HG02981 (cell line): ENCODE data around the gene CLRN2.
"Not testable (repeated sequence)": the region's sequence is repeated elsewhere in the genome, so short reads cannot be mapped to it uniquely, and the experiment has no call there.

Experiments used
- ATAC-seq: cut with Tn5 transposase; IDR thresholded peaks from one replicate; pipeline ENCODE4 v1.9.1; 2021; ENCODE audit warnings: mild to moderate bottlenecking, moderate library complexity; ENCODE audit not compliant: unreplicated experiment

Gene CLRN2

DNA sequence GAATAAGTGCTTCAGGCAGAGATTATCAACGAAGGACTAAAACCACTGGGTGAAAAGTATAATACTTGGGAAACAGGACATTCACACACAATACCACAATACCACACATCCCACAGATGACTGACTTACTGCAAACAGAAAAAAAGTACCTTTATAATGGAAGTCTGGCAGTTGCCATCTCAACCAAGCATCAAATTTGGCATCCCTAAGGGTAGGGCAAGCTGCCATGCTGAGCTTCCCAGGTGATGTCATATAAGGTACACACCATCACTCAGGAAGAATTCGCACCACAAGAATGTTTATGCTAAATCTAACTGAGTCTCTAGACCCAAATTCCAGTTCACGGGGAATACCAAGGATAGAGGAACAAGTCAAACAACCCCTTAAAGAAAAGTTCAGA is 12.2 kb upstream of the CLRN2 start:
- ATAC-seq = no peak

DNA sequence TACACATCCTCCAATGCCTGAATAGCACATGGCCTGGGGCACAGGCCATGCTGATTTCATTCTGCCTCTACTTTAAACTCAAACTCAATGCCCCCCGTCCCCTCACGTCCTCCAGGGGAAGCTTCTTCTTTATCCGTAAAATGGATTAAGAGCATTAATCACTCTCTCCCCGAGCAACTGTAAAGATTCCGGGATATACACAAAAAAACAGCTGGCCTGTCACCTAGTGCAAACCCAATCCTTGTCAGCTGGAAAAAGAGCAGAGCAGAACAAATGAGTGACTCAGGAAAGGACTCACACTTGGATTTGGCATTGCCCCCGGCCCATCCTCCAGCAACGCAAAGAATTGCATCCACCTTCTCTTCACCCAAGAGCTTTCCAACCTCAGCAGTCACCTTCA is 10.9 kb upstream of the CLRN2 start:
- ATAC-seq = no peak

DNA sequence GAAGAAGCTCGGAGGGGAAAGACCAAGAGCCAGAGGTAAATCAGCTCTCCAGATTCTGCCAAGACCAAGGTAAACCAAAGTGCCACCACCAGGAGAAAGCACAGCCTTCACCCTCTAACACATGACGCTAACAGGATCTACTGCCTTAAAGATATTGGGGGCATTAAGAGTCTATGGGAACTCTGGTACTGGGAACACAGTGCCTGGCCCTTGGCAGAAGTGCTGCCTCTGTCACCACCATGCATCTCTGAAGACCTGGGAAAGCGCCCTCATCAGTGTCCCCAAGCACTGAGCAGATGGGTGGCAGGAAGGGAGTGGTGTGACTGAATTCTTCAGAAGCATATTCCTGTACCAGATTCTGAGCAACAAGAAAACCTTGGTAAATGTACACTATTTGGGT is 4.4 kb upstream of the CLRN2 start:
- no peak for ATAC-seq

DNA sequence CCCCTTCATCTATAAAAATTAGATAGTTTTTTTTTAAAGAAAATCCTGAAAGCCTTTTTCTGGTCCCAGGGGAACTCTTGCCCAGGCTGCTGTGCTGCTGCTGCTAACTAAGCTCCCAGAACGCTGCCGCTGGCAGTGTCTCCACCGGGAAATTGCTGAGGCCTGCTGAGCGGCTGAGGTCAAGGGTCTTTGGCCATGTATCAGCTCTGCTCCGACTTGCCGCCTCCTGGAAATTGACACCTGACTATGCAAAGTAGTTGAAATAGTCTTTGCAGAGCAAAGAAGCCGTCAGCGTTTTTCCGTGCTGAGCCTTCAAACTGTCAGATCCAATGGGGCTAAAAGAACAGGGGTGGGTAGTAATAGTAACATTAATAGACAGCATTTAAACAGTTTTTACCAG is 3.9 kb upstream of the CLRN2 start:
- no peak for ATAC-seq

DNA sequence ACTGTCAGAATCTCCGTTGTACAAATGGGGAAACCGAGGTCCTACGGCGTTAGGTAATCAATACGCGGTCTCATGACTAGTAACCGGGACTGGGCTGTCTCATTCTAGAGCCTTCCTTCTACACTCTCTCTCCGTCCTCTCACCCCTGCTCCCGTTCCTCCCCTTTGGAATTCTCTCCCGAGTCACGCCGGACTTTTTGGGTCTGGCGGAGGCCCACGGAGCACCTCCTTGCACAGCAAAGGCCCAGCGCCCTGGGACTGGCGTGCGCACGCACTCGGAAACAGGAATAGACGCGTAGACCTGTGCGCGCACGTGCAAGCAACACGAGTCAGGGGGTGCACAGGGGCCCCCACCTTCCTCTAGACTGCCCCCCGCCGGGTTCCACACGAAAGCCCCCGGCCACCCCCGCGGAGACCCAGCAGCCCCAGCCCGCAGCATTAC is 3.4 kb upstream of the CLRN2 start:
- ATAC-seq = peak; percentile 51

DNA sequence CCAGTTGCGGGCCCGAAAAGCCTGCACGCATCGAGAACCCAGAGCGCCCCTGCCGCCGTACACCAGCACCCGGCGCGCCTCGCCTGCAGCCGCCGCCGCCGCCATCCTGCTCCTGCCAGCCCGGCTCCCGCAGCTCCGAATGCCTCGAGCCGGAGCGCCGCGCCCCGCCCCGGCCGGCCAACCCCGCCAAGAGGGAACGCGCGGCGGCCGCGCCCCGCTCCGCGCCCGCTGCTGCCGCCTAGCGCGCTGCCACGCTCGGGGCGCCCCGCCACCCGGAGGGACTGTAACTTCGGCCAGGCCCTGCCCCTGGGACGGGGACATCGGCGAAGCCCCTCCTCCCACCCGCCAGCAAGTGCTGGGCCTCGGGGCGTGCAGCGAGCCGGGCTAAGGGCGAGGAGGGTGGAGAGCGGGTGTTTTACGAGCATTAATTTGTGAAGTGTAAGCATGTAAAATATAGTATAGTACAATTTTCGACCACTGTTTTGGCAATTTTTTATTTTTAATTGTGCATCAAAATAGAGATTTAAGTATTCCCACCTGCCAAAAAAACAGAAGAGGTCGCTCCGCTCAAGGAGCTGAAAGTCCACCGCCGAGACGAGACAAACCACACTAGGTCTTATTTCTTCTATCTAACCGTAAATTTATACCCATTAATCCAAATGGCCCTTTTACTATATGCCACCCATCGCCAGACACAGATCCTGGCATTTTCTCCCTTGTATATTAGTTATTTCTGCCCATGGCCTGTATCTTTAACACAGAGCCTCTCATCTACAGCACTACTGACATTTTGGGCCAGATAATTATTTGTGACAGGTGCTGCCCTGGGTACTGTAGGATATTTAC is 2.8 kb upstream of the CLRN2 start, which contains the start of gene QDPR:
Gene QDPR (minus strand): TSS at position 141 of the 846 bp plus-strand sequence. CDS start 36 bp downstream, at position 105.
- ATAC-seq = peak; percentile 96

DNA sequence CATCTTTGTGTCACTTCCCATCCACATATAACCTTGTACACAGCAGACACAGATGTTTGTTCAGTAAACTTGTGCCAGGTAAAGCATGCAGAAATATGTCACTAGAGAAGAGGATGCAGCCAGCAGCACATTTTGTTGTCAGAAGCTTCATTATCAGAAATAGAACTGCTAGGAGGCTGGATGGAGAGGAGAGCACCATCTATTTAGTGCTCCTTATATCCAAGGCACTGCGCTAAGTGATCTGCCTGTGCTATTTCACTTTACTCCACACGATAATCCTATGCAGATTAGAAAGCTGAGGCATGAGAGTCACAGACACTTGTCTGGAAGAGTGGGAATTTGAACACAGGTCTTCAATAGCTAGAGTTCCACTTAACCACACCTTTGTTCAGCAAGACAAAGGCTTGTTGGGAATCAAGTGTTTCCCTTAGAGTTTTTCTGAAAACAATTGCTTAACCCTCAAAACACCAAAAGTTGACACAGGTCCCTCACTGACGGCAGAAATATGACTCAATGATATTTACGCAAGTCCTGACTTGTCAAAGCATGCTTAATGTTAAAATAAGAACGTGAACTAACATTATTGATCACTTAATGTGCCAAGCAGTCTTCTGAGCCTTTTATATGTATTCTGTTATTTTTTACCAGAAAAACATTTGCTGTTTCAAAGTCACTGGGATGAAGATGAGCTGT is 1.8 kb upstream of the CLRN2 start:
- ATAC-seq = no peak

DNA sequence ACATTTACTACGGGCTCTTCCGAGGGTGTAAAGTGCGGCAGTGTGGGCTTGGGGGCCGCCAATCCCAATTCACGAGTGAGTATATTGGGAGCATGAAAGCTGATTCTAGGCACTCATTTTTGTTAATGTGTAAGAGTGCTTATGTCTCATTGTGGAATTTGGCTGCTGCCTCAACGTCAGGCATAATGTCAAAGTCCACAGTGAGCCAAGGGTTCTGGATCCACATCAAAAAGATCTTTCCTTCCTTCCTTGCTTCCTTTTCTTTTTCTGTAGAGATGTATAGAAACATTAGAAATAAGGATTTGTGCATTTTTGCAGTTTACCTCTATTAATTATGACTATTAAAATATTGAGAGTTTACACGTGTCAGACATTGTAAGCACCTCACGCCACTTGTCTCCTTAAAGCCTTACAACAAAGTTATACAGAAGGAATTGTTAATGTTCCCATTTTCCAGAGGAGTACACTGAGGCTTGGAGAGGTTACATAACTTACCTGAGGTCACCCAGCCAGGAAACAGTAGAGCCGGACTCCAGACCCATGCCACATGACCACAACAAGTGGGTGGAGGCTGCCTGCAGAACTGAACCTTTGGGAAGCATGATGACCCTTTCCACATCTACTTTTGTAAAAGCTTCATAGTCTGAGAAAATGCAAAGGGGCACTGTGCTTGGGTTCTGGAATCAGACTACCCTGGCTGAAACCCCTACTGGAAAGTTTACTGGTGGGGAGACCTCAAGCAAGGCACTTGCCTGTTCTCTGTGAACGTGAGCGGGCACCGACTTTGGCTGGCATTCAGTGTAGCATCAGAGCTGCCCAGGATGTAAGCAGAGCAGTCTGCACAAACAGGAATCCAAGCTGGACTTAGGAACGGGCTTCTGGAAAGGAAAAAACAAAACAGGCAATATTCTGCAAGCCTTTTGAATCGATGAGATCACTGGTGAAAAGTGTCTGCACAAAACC is 761 bp downstream of the CLRN2 start:
- ATAC-seq = no peak

DNA sequence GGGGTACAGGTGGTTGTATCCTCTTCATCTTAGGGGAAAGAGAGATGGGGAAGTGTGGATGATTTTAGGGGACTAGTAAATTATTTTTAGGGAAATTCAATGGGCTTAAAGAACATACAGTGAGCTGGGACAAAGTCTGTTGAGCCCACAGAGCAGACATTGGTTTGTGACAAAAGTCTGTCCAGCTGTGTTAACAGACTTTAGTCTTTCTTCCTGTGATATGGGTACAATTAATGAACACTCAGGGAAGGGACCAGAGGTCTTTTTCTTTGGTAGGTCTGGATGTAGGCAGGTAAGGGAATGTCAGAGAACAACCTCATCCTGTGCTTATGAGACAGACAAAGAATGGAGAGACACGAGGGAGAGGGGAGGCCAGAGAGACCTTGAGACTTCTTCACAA is 2.0 kb downstream of the CLRN2 start:
- ATAC-seq = no peak

DNA sequence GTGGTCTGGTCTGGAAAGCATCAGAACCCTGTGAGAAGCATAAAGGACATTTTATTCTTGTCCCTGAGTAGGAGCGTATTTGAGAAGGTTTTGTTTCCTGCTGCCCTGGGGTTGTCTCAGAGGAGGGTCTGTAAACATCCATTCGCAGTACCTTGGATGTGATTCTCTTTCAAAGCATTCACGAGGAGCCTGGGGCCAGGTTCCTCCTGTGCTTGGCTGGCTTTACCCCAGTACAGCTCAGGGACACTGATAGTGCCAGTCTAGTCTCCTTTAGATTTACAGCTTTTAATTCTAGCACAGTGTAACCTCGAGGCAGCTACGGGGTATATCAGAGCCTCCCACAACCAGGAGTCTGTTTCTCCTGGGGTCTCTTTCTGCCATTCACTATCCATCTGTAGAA is 2.7 kb downstream of the CLRN2 start:
- no peak for ATAC-seq

DNA sequence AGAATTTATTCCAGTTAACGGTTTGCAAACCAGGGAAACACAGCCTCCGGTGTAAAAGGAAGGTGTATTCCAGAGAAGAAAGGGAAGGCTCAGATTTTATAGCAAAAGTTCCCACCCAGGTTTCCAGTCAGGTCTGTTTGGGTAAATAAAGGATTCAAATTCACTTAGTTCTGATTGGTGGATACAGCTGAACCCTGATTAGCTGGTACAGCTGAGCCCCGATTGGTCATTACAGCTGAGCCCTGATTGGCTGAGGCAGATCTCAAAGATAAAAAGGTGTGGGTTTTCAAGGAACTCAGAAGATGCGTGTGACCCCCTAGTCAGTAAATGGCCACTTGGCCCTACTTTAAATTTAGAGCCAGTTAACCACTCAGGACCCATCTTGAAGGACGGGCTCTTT is 6.6 kb downstream of the CLRN2 start:
- no peak for ATAC-seq

DNA sequence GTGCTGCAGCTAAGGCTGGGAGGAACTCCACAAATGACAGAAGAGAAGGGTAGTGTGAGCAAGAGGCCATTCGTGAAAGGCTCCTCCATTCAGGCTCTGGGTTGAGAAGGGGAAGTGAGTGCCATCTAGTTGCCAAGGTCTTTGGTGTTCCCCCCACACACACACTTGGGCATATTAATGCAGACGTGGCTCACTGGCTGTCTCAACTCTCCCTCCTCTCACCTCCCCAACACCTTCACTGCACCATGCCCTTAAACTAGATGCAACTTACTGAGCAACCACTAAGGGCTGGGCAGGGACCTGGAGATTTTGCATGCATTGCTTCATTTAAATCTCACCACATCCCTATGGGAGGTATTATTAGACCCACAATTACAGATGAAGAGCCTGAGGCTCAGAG is 8.7 kb downstream of the CLRN2 start:
- no peak for ATAC-seq

DNA sequence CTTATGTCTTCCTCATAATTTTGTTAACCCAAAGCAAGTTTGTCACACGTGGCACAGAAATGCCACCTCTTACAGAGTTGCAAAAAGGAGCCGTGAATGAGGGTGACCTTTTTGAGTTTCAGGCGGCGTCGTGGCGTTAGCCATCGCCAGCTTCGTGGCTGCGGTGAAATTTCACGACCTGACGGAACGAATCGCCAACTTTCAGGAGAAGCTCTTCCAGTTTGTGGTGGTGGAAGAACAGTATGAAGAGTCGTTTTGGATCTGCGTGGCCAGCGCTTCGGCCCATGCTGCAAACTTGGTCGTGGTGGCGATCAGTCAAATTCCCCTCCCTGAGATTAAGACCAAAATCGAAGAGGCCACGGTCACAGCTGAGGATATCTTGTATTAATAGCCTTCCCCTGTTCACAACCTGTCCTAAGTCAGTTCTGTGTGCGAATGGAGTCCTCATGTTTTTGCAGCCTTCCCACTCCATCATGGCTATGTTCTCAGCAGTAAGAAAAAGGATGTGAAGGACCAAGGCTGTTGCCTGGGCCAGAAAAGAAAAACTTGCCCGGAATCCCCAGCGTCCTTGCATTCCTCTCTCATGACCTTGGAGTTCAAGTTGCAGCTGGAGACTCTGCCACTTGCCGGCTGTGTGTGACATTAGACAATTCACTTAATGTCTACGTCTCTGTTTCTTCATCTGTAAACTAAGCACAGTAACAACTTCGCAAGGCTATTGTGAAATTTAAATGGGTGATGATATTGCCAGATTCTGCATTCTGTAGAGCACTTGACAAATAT is 11.9 kb downstream of the CLRN2 start:
- no peak for ATAC-seq

DNA sequence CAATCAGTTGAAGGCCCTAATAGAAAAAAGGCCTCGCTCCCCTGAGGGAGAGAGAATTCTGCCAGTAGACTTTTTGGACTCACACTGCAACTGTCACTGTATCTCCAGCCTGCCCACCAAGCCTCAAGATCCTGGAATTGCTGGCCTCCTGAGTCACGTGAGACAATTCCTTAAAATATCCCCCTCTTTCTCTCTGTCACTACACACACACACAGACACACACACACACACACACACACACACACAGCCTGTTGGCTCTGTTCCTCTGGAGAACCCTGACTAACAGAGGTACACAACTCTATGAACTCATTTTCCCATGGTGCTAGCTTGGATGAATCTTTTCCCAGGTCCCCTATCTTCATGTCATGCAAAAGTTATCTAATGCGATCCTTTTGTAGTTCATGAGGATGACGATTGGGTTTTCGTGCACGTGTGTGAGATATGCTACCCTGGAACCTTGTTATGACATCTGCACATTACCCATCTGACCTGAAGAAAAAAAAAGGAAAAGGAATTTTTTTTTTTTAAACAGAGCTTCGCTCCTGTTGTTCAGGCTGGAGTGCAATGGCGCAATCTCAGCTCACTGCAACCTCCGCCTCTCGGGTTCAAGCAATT is 13.7 kb downstream of the CLRN2 start:
- no peak for ATAC-seq

DNA sequence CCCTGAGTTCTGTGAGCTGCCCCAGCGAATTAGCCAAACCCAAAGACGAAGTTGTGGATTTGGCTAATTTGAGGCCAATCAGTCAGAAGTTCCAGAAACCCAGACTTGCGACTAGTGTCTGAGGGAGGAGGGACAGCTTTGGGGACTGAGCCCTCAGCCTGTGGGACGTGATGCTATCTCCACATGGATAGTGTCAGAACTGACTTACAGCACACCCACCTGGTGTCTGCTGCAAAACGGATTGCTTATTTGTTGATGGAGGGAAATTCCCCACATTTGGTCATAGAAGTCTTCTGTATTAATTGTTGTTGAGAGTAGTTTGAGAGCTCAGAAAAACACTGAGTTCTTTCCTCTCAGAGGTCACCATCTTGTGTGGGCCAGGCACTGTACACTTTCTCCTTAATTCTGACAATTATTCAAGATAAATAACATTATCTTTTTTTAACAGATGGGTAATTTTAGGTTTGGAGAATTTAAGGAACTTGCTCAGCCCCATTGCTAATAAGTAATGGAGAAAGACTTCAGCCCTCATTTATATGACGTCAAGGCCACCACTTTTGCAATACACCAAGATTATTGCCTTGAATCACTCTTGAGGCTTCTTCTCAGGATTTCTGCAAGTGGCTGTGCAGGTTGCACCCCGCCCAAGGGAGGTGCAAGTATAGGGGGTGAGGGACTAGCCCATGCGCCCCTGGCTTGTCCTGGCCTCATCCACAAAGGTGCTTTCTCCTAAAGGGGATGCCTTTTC is 16.7 kb downstream of the CLRN2 start:
- ATAC-seq = no peak

DNA sequence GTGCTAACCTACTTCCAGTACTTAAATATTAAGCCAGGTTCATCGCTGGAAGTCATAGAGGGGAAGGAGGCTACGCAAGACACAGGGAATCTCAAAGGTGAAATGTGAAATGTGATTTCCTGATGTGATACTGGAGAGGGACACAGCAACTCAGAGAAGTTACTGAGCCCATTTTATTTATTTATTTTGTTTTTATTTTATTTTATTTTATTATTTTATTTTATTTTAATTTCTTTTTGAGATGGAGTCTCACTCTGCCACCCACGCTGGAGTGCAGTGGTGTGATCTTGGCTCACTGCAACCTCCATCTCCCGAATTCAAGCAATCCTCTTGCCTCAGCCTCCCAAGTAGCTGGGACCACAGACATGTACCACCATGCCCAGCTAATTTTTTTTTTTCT is 19.7 kb downstream of the CLRN2 start:
- ATAC-seq = no peak

DNA sequence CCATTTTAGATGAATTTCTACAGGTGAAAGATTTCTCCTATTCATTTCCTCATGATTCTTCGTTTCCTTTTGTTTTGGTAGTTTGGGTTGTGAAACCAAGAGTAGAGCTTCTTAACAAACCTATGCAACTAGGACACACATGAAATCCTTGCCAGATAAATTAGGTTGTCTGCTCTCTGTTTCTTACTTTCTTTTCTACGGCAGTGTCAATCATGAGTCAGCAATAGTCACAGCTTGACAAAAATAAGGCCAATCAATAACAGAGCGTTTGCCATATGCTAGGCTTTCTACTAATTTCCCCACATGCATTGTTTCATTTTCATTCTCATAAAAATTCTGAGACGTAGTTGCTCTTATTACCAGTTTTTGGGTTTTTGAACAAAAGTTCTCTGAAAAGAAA is 20.3 kb downstream of the CLRN2 start:
- no peak for ATAC-seq

DNA sequence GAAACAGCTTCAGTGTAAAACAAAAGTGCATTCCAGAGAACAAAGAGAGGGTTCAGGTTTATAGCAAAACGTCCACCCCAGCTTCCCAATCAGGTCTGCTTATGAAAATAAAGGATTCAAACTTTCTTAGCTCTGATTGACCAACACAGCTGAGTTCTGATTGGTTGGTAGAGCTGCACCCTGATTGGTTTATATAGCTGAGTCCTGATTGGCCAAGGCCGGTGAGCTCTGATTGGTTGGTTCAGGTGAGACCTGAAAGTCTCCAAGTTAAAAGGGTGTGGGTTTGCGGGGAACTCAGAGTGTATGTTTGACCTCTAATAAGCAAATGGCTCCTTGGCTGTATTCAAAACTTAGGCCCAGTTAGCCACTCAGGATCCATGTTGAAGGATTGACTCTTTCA is 20.9 kb downstream of the CLRN2 start:
- ATAC-seq = no peak

DNA sequence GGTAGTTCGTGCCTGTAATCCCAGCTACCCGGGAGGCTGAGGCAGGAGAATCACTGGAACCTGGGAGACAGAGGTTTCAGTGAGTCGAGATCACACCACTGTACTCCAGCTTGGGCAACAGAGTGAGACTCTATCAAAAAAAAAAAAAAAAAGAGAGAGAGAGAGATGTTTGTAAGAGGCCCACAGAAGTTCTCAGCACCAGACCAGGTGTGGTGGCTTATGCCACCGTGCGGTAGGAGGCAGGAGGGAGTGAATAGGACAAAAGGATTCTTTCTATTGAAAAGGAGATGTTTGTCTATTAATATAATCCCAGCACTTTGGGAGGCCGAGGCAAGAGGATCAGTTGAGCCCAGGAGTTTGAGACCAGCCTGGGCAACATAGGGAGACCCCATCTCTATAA is 22.1 kb downstream of the CLRN2 start:
- not testable (repeated sequence) for ATAC-seq
